Hepatocyte (in vitro differentiated cells): Measurements from ENCODE around the gene SPA17. TPM values are rescaled to one million over a fixed set of nuclear protein-coding genes. Genes with fewer than 3 reads are reported as not detected.

Experiments used
- DNase-seq: peaks from one replicate; pipeline ENCODE4 v3.0.0-alpha.2; 2016; ENCODE audit warnings: low spot score
- H2AFZ ChIP-seq: fragments of 200-600 bp; sonication (generic); 2 replicates; pipeline ENCODE4 v1.6.0; 2016; ENCODE audit warnings: antibody characterized with exemption, mild to moderate bottlenecking
- H3K27ac ChIP-seq: fragments of 200-600 bp; sonication (generic); 2 replicates; pipeline ENCODE4 v1.5.1; 2016; ENCODE audit warnings: mild to moderate bottlenecking
- H3K27me3 ChIP-seq: fragments of 200-600 bp; sonication (generic); 2 replicates; pipeline ENCODE4 v1.6.1; 2016
- H3K36me3 ChIP-seq: fragments of 200-600 bp; sonication (generic); replicated peaks from 2 replicates; pipeline ENCODE4 v1.5.1; 2016; ENCODE audit warnings: low read depth; ENCODE audit not compliant: insufficient read depth
- H3K4me1 ChIP-seq: fragments of 200-600 bp; sonication (generic); 2 replicates; pipeline ENCODE4 v1.5.1; 2016; ENCODE audit warnings: mild to moderate bottlenecking, moderate library complexity; ENCODE audit not compliant: insufficient read depth
- H3K4me2 ChIP-seq: fragments of 200-600 bp; sonication (generic); 2 replicates; pipeline ENCODE4 v1.6.0; 2016
- H3K4me3 ChIP-seq: fragments of 200-600 bp; sonication (generic); 2 replicates; pipeline ENCODE4 v1.5.1; 2016; ENCODE audit warnings: mild to moderate bottlenecking
- H3K79me2 ChIP-seq: fragments of 200-600 bp; sonication (generic); 2 replicates; pipeline ENCODE4 v1.6.0; 2017; ENCODE audit warnings: mild to moderate bottlenecking
- H3K9me2 ChIP-seq: fragments of 200-600 bp; sonication (generic); replicated peaks from 2 replicates; pipeline ENCODE4 v1.6.0; 2017; ENCODE audit warnings: mild to moderate bottlenecking; ENCODE audit not compliant: insufficient read depth
- H3K9me3 ChIP-seq: fragments of 200-600 bp; sonication (generic); 2 replicates; pipeline ENCODE4 v1.5.1; 2016; ENCODE audit warnings: low read depth, mild to moderate bottlenecking
- H4K20me1 ChIP-seq: fragments of 200-600 bp; sonication (generic); 2 replicates; pipeline ENCODE4 v1.6.0; 2016; ENCODE audit warnings: mild to moderate bottlenecking; ENCODE audit not compliant: insufficient read depth, poor library complexity, severe bottlenecking
- CTCF ChIP-seq: fragments of 200-600 bp; sonication (generic); IDR thresholded peaks from 2 replicates; pipeline ENCODE4 v1.5.1; 2016; ENCODE audit warnings: antibody characterized with exemption, mild to moderate bottlenecking; ENCODE audit not compliant: poor library complexity
- EZH2 ChIP-seq: fragments of 200-600 bp; sonication (generic); IDR thresholded peaks from 2 replicates; pipeline ENCODE4 v1.6.1; 2016; ENCODE audit warnings: antibody characterized with exemption, mild to moderate bottlenecking, borderline replicate concordance
- EZH2phosphoT487 ChIP-seq: fragments of 200-600 bp; sonication (generic); IDR thresholded peaks from one replicate; pipeline ENCODE4 v1.6.1; 2018; ENCODE audit warnings: antibody characterized with exemption, mild to moderate bottlenecking, low read depth, moderate library complexity; ENCODE audit not compliant: unreplicated experiment, severe bottlenecking
- WGBS: methylation state at CpG from one replicate; pipeline ENCODE4 v1.1.6; 2016; ENCODE audit warnings: low lambda C conversion rate; ENCODE audit errors: missing lambda C conversion rate; 5-methylcytosine and 5-hydroxymethylcytosine counted together
- polyA plus RNA-seq: library from polyadenylated mRNA; unstranded; fragments of >200 nt; fragmentation: Nextera tagmentation; extraction: Ambion mirVana; gene quantifications from 2 replicates; pipeline ENCODE4 v1.2.1, GENCODE V29; 2016
- total RNA-seq: library from RNA; depleted of rRNA; stranded (reverse); fragments of >200 nt; gene quantifications from 2 replicates; pipeline ENCODE4 v1.2.3, GENCODE V29; 2014

SPA17 gene
- total and polyA plus RNA-seq, 2 experiments from 2014 or later, result 3.8 to 7.2 TPM

- no peak overlapping the region for H3K27ac ChIP-seq
- H3K4me3 ChIP-seq, result no peak overlapping the region
- WGBS, result 88% methylated on average over 4 of the region's 4 CpGs
- no peak overlapping the region for H3K4me2 ChIP-seq
- no peaks in the 10 kb centered on the region for H3K27me3 ChIP-seq
- TF ChIP-seq CTCF (no peak), EZH2 (no peak), EZH2phosphoT487 (no peak)
- peaks cover 21% of the 10 kb centered on the region for H3K79me2 ChIP-seq
- no peaks in the 10 kb centered on the region for H3K9me2 ChIP-seq
- H2AFZ ChIP-seq, result no peak overlapping the region
- DNase-seq, result no peak
- no peaks in the 10 kb centered on the region for H3K9me3 ChIP-seq
- no peaks in the 10 kb centered on the region for H3K36me3 ChIP-seq
- peaks cover 5% of the 10 kb centered on the region for H4K20me1 ChIP-seq
- H3K4me1 ChIP-seq, result no peaks in the 10 kb centered on the region
Observed at GRCh38 chr11:124629961-124630360, 43.7 kb upstream of the SPA17 start.

- H3K9me2 ChIP-seq, result no peaks in the 10 kb centered on the region
- no peak overlapping the region for H3K27ac ChIP-seq
- H3K4me3 ChIP-seq, result no peak overlapping the region
- H3K36me3 ChIP-seq, result no peaks in the 10 kb centered on the region
- no peaks in the 10 kb centered on the region for H3K4me1 ChIP-seq
- H4K20me1 ChIP-seq, result no peaks in the 10 kb centered on the region
- H3K4me2 ChIP-seq, result no peak overlapping the region
- TF ChIP-seq EZH2phosphoT487 (no peak), CTCF (peak; percentile 27)
- no peak for DNase-seq
- H3K79me2 ChIP-seq, result no peaks in the 10 kb centered on the region
- H3K27me3 ChIP-seq, result no peaks in the 10 kb centered on the region
- no peaks in the 10 kb centered on the region for H3K9me3 ChIP-seq
- H2AFZ ChIP-seq, result no peak overlapping the region
- WGBS, result 89% methylated on average over 1 of the region's 1 CpG
Observed at GRCh38 chr11:124633355-124633754, 40.3 kb upstream of the SPA17 start.

GRCh38 chr11:124635932-124636331 is 37.8 kb upstream of the SPA17 start:
- WGBS, result 66% methylated on average over 3 of the region's 3 CpGs
- H3K4me2 ChIP-seq, result no peak overlapping the region
- H2AFZ ChIP-seq, result no peak overlapping the region
- H3K4me3 ChIP-seq, result no peak overlapping the region
- DNase-seq, result no peak
- no peaks in the 10 kb centered on the region for H3K27me3 ChIP-seq
- H3K27ac ChIP-seq, result no peak overlapping the region
- no peaks in the 10 kb centered on the region for H3K9me3 ChIP-seq
- H3K36me3 ChIP-seq, result no peaks in the 10 kb centered on the region
- no peaks in the 10 kb centered on the region for H3K9me2 ChIP-seq
- no peaks in the 10 kb centered on the region for H4K20me1 ChIP-seq
- TF ChIP-seq EZH2phosphoT487, result no peak
- no peaks in the 10 kb centered on the region for H3K79me2 ChIP-seq
- peaks cover 3% of the 10 kb centered on the region for H3K4me1 ChIP-seq

DNA sequence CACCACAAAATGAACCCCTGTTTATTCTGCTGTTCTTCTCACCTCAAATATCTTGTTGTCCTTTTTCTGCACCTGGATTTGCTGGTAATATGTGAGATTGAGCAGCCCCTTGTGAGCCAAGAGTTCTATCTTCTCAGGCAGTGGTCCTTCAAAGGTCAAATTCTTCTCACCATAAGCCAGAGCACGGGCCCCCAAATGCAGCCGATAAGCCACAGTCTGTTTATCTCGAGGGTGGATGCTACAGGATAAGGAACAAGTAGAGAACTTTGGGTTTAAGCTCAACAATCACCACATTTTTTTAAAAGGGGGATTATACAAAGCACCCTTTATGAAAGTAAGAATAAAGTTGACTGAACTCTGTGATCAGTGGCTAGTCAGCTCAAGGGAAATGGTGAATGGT is 35.2 kb upstream of the SPA17 start:
- no peaks in the 10 kb centered on the region for H3K36me3 ChIP-seq
- no peaks in the 10 kb centered on the region for H4K20me1 ChIP-seq
- peaks cover 3% of the 10 kb centered on the region for H3K4me1 ChIP-seq
- no peaks in the 10 kb centered on the region for H3K9me3 ChIP-seq
- no peak overlapping the region for H2AFZ ChIP-seq
- H3K4me2 ChIP-seq, result no peak overlapping the region
- H3K9me2 ChIP-seq, result no peaks in the 10 kb centered on the region
- DNase-seq, result no peak
- no peak overlapping the region for H3K4me3 ChIP-seq
- TF ChIP-seq EZH2phosphoT487 (no peak), CTCF (no peak), EZH2 (no peak)
- no peaks in the 10 kb centered on the region for H3K79me2 ChIP-seq
- peak overlapping the region; percentile 76 for H3K27ac ChIP-seq
- whole genome bisulfite sequencing, result 77% methylated on average over 3 of the region's 3 CpGs
- no peaks in the 10 kb centered on the region for H3K27me3 ChIP-seq
